Endothelial cell of umbilical vein (primary cell): ENCODE measurements around the gene PLPP3. TPM values are rescaled to one million over a fixed set of nuclear protein-coding genes. Genes with fewer than 3 reads are reported as not detected.

Experiments used
- BruUV-seq: library from RNA; stranded (reverse); fragments of 400-500 nt; replicated peaks from 2 replicates; lab custom pipeline; 2021; lab: Mats Ljungman, UMichigan
- CTCF ChIA-PET: fragments of 300-600, 350-600 bp; sonication (Branson Sonifier 250); formaldehyde crosslinking; loops from one replicate; lab custom pipeline; 2021; ENCODE audit warnings: antibody characterized with exemption, inconsistent platforms; lab: Charles Lee
- POLR2A ChIA-PET: fragments of 300-600, 350-600 bp; sonication (Branson Sonifier 250); formaldehyde crosslinking; loops from one replicate; lab custom pipeline; 2021; ENCODE audit warnings: antibody characterized with exemption, inconsistent platforms; lab: Charles Lee
- DNase-seq: peaks from one replicate; pipeline ENCODE4 v3.0.0-alpha.2; 2011; ENCODE audit warnings: low read depth, low spot score
- FAIRE-seq: peaks from 2 replicates; lab custom pipeline; 2011; peaks lifted over from hg19 to GRCh38; lab: Jason Lieb, UNC
- H2AFZ ChIP-seq: 2 replicates; pipeline ENCODE4 v1.6.0; 2012; ENCODE audit warnings: low read depth, low read length, control low read depth, inconsistent platforms
- H3K27ac ChIP-seq: 2 replicates; pipeline ENCODE4 v1.5.1; 2011; ENCODE audit warnings: low read depth, mild to moderate bottlenecking, control low read depth, low read length, moderate library complexity; ENCODE audit not compliant: insufficient read depth
- H3K27me3 ChIP-seq, 2 experiments: 2 replicates each; pipeline versions ENCODE4 v1.6.0 to v1.6.1; 2011; ENCODE audit warnings: low read length in 2 of 2, mixed read lengths in 1 of 2; ENCODE audit not compliant: control insufficient read depth in 2 of 2, insufficient read depth in 2 of 2
- H3K36me3 ChIP-seq, 2 experiments: 2 replicates in 1 of 2; 3 replicates in 1 of 2; pipeline ENCODE4 v1.5.1; 2011; ENCODE audit warnings: low read length in 2 of 2, mild to moderate bottlenecking in 1 of 2, moderate library complexity in 1 of 2; ENCODE audit not compliant: control insufficient read depth in 2 of 2, insufficient read depth in 2 of 2; ENCODE audit errors: extremely low read depth in 1 of 2
- H3K4me1 ChIP-seq: 3 replicates; pipeline ENCODE4 v1.5.1; 2011; ENCODE audit warnings: mild to moderate bottlenecking, low read length; ENCODE audit not compliant: control insufficient read depth, insufficient read depth; ENCODE audit errors: extremely low read depth
- H3K4me2 ChIP-seq: 2 replicates; pipeline ENCODE4 v1.6.1; 2011; ENCODE audit warnings: low read length, control low read depth, mixed read lengths; ENCODE audit not compliant: insufficient read depth
- H3K4me3 ChIP-seq, 3 experiments: fragments of 200-600 bp in 1 of 3; sonication (generic), shearing (Covaris generic) in 1 of 3; replicated peaks in 1 of 3; 2 replicates each; pipeline ENCODE4 v1.5.1; 2011 to 2016; ENCODE audit warnings: control low read depth in 3 of 3, low read length in 3 of 3, mild to moderate bottlenecking in 2 of 3, inconsistent platforms in 1 of 3, low read depth in 1 of 3, moderate library complexity in 1 of 3; ENCODE audit not compliant: insufficient read depth in 1 of 3
- H3K79me2 ChIP-seq: 2 replicates; pipeline ENCODE4 v1.6.0; 2012; ENCODE audit warnings: low read length, inconsistent platforms; ENCODE audit not compliant: control insufficient read depth, insufficient read depth
- H3K9ac ChIP-seq: replicated peaks from 2 replicates; pipeline ENCODE3; 2011; ENCODE audit warnings: low read length, control low read depth; ENCODE audit not compliant: insufficient read depth; ENCODE audit errors: extremely low read depth
- H3K9me1 ChIP-seq: replicated peaks from 3 replicates; pipeline ENCODE4 v1.6.0; 2011; ENCODE audit warnings: mild to moderate bottlenecking, low read length; ENCODE audit not compliant: control insufficient read depth, insufficient read depth; ENCODE audit errors: extremely low read depth
- H3K9me3 ChIP-seq: replicated peaks from 2 replicates; pipeline ENCODE4 v1.5.1; 2012; ENCODE audit warnings: low read length, inconsistent platforms; ENCODE audit not compliant: control insufficient read depth, insufficient read depth
- H4K20me1 ChIP-seq: replicated peaks from 2 replicates; pipeline ENCODE3; 2011; ENCODE audit warnings: mild to moderate bottlenecking, low read length; ENCODE audit not compliant: control insufficient read depth, insufficient read depth; ENCODE audit errors: extremely low read depth
- CTCF ChIP-seq, 2 donors: IDR thresholded peaks; 1 replicate in 1 of 2; 2 replicates in 1 of 2; pipeline ENCODE4 v1.5.1; 2011; ENCODE audit warnings: low read length in 2 of 2, mild to moderate bottlenecking in 2 of 2, moderate library complexity in 2 of 2, control low read depth in 1 of 2, inconsistent platforms in 1 of 2, low read depth in 1 of 2; ENCODE audit not compliant: insufficient read depth in 1 of 2; ENCODE audit errors: extremely low read depth in 1 of 2
- EZH2 ChIP-seq: IDR thresholded peaks from 2 replicates; pipeline ENCODE4 v1.6.1; 2012; ENCODE audit warnings: borderline replicate concordance, low read depth, mild to moderate bottlenecking, moderate library complexity, low read length, inconsistent platforms; ENCODE audit not compliant: severe bottlenecking
- FOS ChIP-seq: IDR thresholded peaks from 2 replicates; pipeline ENCODE4 v1.6.1; 2011; ENCODE audit warnings: mild to moderate bottlenecking, low read length, moderate library complexity, borderline replicate concordance; ENCODE audit not compliant: insufficient read depth
- GATA2 ChIP-seq: IDR thresholded peaks from 2 replicates; pipeline ENCODE4 v1.7.0; 2011; ENCODE audit warnings: low read depth, mild to moderate bottlenecking, moderate library complexity, mixed read lengths, low read length; ENCODE audit not compliant: insufficient read length, insufficient read depth
- JUN ChIP-seq: IDR thresholded peaks from 2 replicates; pipeline ENCODE4 v1.6.1; 2011; ENCODE audit warnings: borderline replicate concordance, low read depth; ENCODE audit not compliant: insufficient read length, insufficient read depth
- MAX ChIP-seq: IDR thresholded peaks from 2 replicates; pipeline ENCODE4 v1.6.1; 2011; ENCODE audit not compliant: insufficient read depth, insufficient read length
- MYC ChIP-seq: IDR thresholded peaks from one replicate; pipeline ENCODE4 v1.6.1; 2011; ENCODE audit warnings: mild to moderate bottlenecking, low read depth, low read length
- POLR2A ChIP-seq: IDR thresholded peaks from 2 replicates; pipeline ENCODE4 v1.6.1; 2012; ENCODE audit warnings: low read depth, mild to moderate bottlenecking, control low read depth, low read length
- POLR2AphosphoS5 ChIP-seq: IDR thresholded peaks from 2 replicates; pipeline ENCODE4 v1.6.1; 2012; ENCODE audit warnings: low read depth, mild to moderate bottlenecking, control low read depth, low read length, moderate library complexity; ENCODE audit not compliant: insufficient read depth
- dilution Hi-C: fragments of 300-500 bp; cut with MboI; formaldehyde crosslinking; loops from one replicate; pipeline ENCODE4 v1.15.0; 2019; ENCODE audit warnings: low sequenced_read_pairs; ENCODE audit not compliant: extremely low pct_ligation_motif_present
- intact Hi-C: fragments of 100-400 bp; cut with micrococcal nuclease; formaldehyde crosslinking; loops from one replicate; pipeline ENCODE4 v1.10.0; 2022
- polyA plus RNA-seq, 4 experiments: library from polyadenylated mRNA; depleted of rRNA in 3 of 4; stranded (reverse) in 3 of 4; unstranded in 1 of 4; fragments of >200 nt; gene quantifications; 2 replicates each; pipeline versions ENCODE4 v1.2.1 to v1.2.3, GENCODE V29; 2011 to 2012; ENCODE audit warnings: missing spikeins in 1 of 4
- total RNA-seq: library from RNA; stranded (reverse); gene quantifications from 2 replicates; pipeline ENCODE4 v1.2.3, GENCODE V29; 2021

The PLPP3 gene
- total and polyA plus RNA-seq, 2 donors (not counting 3 experiments of a cell fraction or from before 2014, with no cell fraction given): 11.3 to 14.1 TPM

DNA sequence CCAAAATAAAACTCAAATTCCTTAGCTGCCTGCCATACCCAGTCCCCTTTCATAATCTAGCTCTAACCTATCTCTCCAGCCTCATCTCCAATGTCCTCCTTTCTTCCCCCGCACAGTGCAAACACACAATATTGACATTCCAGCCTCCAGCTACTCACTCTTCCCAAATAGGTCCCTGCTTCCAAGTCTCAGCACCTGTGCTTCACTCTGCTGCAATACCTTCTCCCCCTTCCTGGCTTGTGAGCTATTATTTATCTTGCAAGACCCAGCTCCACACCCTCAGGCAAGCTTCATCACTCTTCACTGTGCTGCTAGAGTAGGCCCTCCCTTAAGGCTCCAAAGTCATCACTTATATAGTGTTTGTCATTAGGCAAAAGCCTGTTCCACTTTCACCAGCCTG, 9.7 kb downstream of the PLPP3 start:
- Histone ChIP-seq H3K4me3 (no peak overlapping the region), H3K27ac (no peak overlapping the region), H3K4me2 (no peak overlapping the region), H2AFZ (no peak overlapping the region), H3K36me3 (no peaks in the 10 kb centered on the region), H3K79me2 (peaks cover 37% of the 10 kb centered on the region), H3K9me1 (no peaks in the 10 kb centered on the region), H3K9ac (no peak overlapping the region), H3K9me3 (no peaks in the 10 kb centered on the region), H3K27me3 (no peaks in the 10 kb centered on the region), H3K4me1 (peaks cover 15% of the 10 kb centered on the region), H4K20me1 (no peaks in the 10 kb centered on the region)
- DNase-seq (no peak), FAIRE-seq (no peak)
- dilution Hi-C loops: no loop called here
- intact Hi-C loops: no loop called here
- ChIA-PET POLR2A (no interaction called here), CTCF (no interaction called here)
- no TSS peak for BruUV-seq
- TF ChIP-seq POLR2AphosphoS5 (no peak), GATA2 (no peak), FOS (no peak), EZH2 (no peak), MAX (no peak), JUN (no peak), MYC (no peak), CTCF (IDR thresholded peaks at IDR 0.05; ENCODE audit: extremely low read depth in 1 of 2, insufficient read depth in 1 of 2, low read depth in 1 of 2, low read length in 2 of 2) (no peak), POLR2A (no peak)
